Measurements from ENCODE around the gene MAD1L1. TPM values are rescaled to one million over a fixed set of nuclear protein-coding genes. Genes with fewer than 3 reads are reported as not detected.
"Not testable (repeated sequence)": the region's sequence is repeated elsewhere in the genome, so short reads cannot be mapped to it uniquely, and the experiment has no call there.

Gene MAD1L1
- total RNA-seq, 1 donor from 2014 or later = 32.3 TPM

DNA sequence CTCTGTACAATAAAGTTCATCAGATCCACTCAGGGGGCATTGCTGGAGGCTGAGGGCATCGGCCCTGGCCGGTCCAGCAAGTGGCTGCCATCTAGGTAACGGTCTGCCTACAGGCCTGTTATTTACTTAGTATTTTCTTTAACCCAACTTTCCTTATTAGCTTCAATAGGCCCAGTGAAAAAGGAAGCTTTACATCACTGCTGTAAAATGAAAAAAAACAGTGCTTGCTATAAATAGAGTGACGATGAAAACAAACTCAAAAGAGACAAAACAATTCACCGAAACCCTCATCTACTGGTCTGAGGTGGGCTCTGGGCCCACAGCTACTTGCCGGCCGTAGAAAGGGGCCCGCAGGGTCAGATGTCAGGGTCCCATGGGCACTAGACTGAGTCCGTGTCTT, 370.2 kb downstream of the MAD1L1 start:
- DNase-seq (ENCODE audit: low read depth) = no peak
- Histone ChIP-seq H3K27ac (ENCODE audit: low read depth, low read length) (no peak overlapping the region), H3K9me3 (ENCODE audit: insufficient read depth, low read depth, low read length) (no peaks in the 10 kb centered on the region), H3K4me1 (ENCODE audit: insufficient read depth, low read length) (no peaks in the 10 kb centered on the region), H3K4me2 (ENCODE audit: low read length) (no peak overlapping the region), H3K4me3 (ENCODE audit: insufficient read depth, low read depth, low read length) (no peak overlapping the region), H3K36me3 (ENCODE audit: insufficient read depth, low read length) (no peaks in the 10 kb centered on the region), H4K20me1 (ENCODE audit: insufficient read depth, low read length) (no peaks in the 10 kb centered on the region), H3K79me2 (ENCODE audit: insufficient read depth, low read length) (no peaks in the 10 kb centered on the region), H3K27me3 (ENCODE audit: insufficient read depth, low read length) (no peaks in the 10 kb centered on the region), H3K9ac (ENCODE audit: low read length) (no peak overlapping the region), H2AFZ (ENCODE audit: low read depth, low read length) (no peak overlapping the region)
- H3K27me3 Mint-ChIP-seq (ENCODE audit: low read depth, unreplicated experiment) = peaks cover 4% of the 10 kb centered on the region
- no peaks in the 10 kb centered on the region for H3K9me3 Mint-ChIP-seq (ENCODE audit: unreplicated experiment)
- no peak for FAIRE-seq
- no peaks in the 10 kb centered on the region for H3K36me3 Mint-ChIP-seq (ENCODE audit: low read depth, unreplicated experiment)
- H3K4me3 Mint-ChIP-seq (ENCODE audit: unreplicated experiment) = no peak overlapping the region
- no peak overlapping the region for H3K27ac Mint-ChIP-seq (ENCODE audit: unreplicated experiment)
- H3K4me1 Mint-ChIP-seq (ENCODE audit: low read depth, unreplicated experiment) = no peaks in the 10 kb centered on the region
- TF ChIP-seq EZH2 (IDR thresholded peaks at IDR 0.05; ENCODE audit: insufficient read depth, low read length) = no peak
- TF ChIP-seq, protein P1, sequence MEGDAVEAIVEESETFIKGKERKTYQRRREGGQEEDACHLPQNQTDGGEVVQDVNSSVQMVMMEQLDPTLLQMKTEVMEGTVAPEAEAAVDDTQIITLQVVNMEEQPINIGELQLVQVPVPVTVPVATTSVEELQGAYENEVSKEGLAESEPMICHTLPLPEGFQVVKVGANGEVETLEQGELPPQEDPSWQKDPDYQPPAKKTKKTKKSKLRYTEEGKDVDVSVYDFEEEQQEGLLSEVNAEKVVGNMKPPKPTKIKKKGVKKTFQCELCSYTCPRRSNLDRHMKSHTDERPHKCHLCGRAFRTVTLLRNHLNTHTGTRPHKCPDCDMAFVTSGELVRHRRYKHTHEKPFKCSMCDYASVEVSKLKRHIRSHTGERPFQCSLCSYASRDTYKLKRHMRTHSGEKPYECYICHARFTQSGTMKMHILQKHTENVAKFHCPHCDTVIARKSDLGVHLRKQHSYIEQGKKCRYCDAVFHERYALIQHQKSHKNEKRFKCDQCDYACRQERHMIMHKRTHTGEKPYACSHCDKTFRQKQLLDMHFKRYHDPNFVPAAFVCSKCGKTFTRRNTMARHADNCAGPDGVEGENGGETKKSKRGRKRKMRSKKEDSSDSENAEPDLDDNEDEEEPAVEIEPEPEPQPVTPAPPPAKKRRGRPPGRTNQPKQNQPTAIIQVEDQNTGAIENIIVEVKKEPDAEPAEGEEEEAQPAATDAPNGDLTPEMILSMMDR (IDR thresholded peaks at IDR 0.05; ENCODE audit: insufficient read depth, low read depth, low read length) = no peak

DNA sequence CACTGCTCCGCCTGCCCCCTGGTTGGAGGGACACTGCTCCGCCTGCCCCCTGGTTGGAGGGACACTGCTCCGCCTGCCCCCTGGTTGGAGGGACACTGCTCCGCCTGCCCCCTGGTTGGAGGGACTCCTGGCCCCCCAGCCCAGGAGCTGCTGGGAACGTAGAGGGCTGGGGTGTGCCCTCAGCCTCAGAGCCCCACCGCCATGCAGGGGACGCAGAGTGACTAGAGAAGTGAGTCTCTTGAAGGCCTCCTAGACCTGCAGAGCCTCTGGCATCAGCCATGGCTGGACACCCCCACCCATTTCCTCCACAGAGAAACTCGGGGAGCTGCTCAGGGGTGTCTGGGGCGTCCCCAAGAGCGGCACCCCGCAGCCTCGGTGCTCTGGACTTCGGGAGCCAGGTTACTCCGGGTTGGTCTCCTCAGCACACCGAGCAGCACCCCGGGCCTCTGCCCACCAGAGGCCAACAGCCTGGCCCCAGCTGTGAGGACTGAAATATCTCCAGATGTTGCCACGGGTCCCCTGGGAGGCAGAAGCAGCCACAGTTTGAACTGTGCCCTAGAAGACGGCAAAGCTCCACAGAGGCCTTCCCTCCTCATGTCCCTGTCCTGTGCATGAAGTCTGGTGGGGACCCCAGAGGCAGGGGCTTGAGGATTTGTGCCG, 370.8 kb downstream of the MAD1L1 start:
- no peaks in the 10 kb centered on the region for H3K36me3 ChIP-seq (ENCODE audit: insufficient read depth, low read length)
- H3K4me3 Mint-ChIP-seq (ENCODE audit: unreplicated experiment) = no peak overlapping the region
- peaks cover 4% of the 10 kb centered on the region for H3K27me3 Mint-ChIP-seq (ENCODE audit: low read depth, unreplicated experiment)
- no peak overlapping the region for H3K27ac ChIP-seq (ENCODE audit: low read depth, low read length)
- no peaks in the 10 kb centered on the region for H3K9me3 Mint-ChIP-seq (ENCODE audit: unreplicated experiment)
- no peak overlapping the region for H3K9ac ChIP-seq (ENCODE audit: low read length)
- no peaks in the 10 kb centered on the region for H3K27me3 ChIP-seq (ENCODE audit: insufficient read depth, low read length)
- no peak overlapping the region for H3K27ac Mint-ChIP-seq (ENCODE audit: unreplicated experiment)
- no peaks in the 10 kb centered on the region for H3K9me3 ChIP-seq (ENCODE audit: insufficient read depth, low read depth, low read length)
- no peak for DNase-seq (ENCODE audit: low read depth)
- H3K4me1 Mint-ChIP-seq (ENCODE audit: low read depth, unreplicated experiment) = no peaks in the 10 kb centered on the region
- no peaks in the 10 kb centered on the region for H3K36me3 Mint-ChIP-seq (ENCODE audit: low read depth, unreplicated experiment)
- TF ChIP-seq, protein P1 (IDR thresholded peaks at IDR 0.05; ENCODE audit: insufficient read depth, low read depth, low read length) = no peak
- H2AFZ ChIP-seq (ENCODE audit: low read depth, low read length) = no peak overlapping the region
- no peaks in the 10 kb centered on the region for H3K79me2 ChIP-seq (ENCODE audit: insufficient read depth, low read length)
- FAIRE-seq = no peak
- no peak overlapping the region for H3K4me3 ChIP-seq (ENCODE audit: insufficient read depth, low read depth, low read length)
- no peak overlapping the region for H3K4me2 ChIP-seq (ENCODE audit: low read length)
- H4K20me1 ChIP-seq (ENCODE audit: insufficient read depth, low read length) = no peaks in the 10 kb centered on the region
- H3K4me1 ChIP-seq (ENCODE audit: insufficient read depth, low read length) = no peaks in the 10 kb centered on the region

DNA sequence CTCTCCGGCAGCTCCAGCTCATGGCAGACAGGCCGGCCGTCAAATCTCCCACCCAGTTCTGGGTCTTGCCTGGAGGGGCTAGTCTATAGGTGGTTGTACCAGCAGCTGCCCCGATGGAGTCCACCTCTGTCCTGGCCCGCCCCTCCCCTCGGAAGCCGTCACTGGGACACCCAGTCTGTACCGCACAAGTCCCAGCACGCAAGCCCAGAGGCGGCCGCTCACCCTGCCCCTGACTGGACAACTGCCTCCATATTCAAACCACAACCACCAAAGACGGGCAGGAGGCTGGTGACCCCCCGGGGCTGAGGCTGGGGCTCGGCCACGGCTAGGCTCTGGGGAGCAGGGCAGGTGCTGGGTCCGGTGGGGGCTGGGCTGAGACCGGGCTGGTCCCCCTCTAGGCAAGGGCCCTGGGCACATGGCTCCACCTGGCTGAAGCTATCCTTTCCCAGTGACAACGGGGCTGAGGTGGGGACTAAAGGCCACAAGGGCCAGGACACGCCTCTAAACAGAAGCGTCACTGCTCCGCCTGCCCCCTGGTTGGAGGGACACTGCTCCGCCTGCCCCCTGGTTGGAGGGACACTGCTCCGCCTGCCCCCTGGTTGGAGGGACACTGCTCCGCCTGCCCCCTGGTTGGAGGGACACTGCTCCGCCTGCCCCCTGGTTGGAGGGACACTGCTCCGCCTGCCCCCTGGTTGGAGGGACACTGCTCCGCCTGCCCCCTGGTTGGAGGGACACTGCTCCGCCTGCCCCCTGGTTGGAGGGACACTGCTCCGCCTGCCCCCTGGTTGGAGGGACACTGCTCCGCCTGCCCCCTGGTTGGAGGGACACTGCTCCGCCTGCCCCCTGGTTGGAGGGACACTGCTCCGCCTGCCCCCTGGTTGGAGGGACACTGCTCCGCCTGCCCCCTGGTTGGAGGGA, 371.6 kb downstream of the MAD1L1 start:
- not testable (repeated sequence) for H3K4me3 ChIP-seq (ENCODE audit: insufficient read depth, low read depth, low read length); H3K9me3 ChIP-seq (ENCODE audit: insufficient read depth, low read depth, low read length); H3K27ac ChIP-seq (ENCODE audit: low read depth, low read length); DNase-seq (ENCODE audit: low read depth); H4K20me1 ChIP-seq (ENCODE audit: insufficient read depth, low read length); H3K4me3 Mint-ChIP-seq (ENCODE audit: unreplicated experiment); H3K79me2 ChIP-seq (ENCODE audit: insufficient read depth, low read length); H2AFZ ChIP-seq (ENCODE audit: low read depth, low read length); H3K4me2 ChIP-seq (ENCODE audit: low read length); H3K9ac ChIP-seq (ENCODE audit: low read length); H3K9me3 Mint-ChIP-seq (ENCODE audit: unreplicated experiment); H3K4me1 ChIP-seq (ENCODE audit: insufficient read depth, low read length); H3K36me3 Mint-ChIP-seq (ENCODE audit: low read depth, unreplicated experiment); H3K27me3 ChIP-seq (ENCODE audit: insufficient read depth, low read length); H3K27ac Mint-ChIP-seq (ENCODE audit: unreplicated experiment); H3K4me1 Mint-ChIP-seq (ENCODE audit: low read depth, unreplicated experiment); H3K36me3 ChIP-seq (ENCODE audit: insufficient read depth, low read length); FAIRE-seq; H3K27me3 Mint-ChIP-seq (ENCODE audit: low read depth, unreplicated experiment)
